Stimulated activated CD8-positive, alpha-beta memory T cell treated with anti-CD3 and anti-CD28 coated beads, Interleukin-12 subunit alpha, Interleukin-12 subunit beta, amount 100 ng/mL, for 1 hour (primary cell): ENCODE data around the gene DDX49.
"Not testable (repeated sequence)": the region's sequence is repeated elsewhere in the genome, so short reads cannot be mapped to it uniquely, and the experiment has no call there.

Experiments used
- DNase-seq: peaks from one replicate; pipeline ENCODE4 v3.0.0-alpha.2; 2020; ENCODE audit warnings: low read depth

The DDX49 gene

DNA sequence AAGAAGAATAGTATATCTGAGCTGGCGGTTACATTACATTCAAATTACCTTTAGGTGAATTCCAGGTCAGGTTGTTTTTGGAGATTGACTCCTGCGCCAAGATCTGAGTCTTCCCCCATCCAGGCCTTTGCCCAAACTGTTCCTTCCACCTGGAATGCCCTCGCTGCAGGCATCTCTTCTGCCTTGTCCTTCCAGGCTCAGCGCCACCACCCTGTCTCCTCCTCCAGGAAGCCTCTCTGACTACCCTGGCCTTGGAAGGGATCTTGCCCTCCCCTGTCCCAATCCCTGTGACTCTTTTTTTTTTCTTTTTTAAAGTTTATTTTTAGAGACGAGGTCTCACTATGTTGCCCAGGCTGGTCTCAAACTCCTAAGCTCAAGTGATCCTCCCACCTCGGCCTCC is 23.2 kb downstream of the DDX49 start:
- no peak for DNase-seq

DNA sequence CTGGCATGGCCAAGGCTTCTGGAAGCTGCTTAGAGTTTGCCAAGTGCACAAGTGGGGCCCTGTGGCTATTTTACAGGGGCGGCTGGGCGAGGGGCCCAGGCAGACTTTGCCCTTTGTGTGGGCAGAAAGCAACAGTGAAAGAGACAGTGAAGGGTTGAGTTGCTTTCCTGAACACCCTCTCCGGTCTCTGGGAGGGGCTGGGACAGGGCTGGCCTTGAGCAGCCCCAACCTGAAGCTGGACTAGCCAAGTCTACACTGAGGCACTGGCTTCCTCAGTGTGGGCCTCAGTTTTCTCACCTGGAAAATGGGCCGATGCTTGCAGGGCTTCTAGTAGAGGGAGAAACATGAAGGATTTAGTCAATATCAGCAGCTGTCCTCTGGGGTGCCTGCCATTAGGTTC is 23.9 kb downstream of the DDX49 start:
- no peak for DNase-seq

DNA sequence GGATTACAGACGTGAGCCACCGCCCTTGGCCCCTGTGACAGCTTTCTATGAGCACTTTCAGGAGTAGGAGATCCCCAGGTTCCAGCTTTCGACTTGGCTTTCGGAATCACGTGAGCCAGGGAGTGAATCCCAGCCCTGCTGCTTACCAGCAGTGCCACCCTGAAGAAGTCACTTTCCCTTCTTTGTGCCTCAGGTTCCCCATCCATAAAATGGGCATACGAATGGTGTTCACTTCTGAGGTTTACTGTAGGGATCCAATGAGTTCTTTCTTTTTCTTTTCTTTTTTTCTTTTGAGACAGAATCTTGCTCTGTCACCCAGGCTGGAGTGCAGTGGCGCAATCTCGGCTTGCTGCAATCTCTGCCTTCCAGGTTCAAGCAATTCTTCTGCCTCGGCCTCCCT is 25.8 kb downstream of the DDX49 start:
- DNase-seq = no peak

GRCh38 chr19:18946335-18946734 is 26.8 kb downstream of the DDX49 start:
- no peak for DNase-seq

GRCh38 chr19:18946918-18947317 is 27.4 kb downstream of the DDX49 start:
- no peak for DNase-seq

DNA sequence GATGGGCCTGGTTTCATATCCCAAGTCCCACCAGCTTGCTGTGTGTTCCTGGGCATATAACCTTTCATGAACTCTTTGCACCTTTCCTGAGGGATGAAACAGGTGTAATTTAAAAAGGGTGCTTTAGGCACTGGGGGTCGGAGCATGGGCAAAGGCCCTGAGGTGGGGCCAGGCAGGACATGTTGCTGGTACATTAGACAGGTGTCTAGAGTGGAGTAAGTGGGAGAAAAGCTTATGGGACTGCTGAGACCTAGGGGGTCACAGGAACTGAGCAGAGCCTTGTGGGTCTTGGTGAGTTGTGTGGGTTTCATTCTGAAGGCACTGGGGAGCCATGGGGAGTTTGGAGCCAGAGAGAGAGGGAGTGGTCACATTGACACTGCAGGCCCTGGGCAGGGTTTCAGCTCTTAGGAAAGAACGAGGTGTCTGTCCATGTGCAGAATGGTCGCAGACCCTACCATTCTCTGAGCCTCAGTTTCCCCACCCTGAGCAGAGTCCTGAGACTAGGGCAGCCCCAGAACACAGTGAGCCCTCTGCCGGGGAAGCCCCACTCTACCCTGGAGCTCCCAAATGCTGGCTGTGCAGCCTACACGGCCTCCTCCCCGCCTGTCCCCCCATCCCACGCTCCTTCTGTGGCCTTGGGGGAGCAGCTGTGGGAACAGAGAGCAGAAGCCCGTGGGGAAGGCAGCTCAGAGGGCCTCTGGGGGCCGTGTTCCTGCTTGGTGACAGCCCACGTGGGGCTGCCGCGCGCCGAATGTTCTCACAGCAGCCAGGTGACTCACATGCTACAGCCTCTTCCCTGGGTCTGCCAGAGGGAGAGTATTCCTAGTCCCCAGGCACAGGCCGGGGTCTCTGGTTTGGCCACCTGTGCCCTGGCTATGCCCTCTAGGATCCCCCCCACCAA is 28.8 kb downstream of the DDX49 start:
- DNase-seq = no peak

DNA sequence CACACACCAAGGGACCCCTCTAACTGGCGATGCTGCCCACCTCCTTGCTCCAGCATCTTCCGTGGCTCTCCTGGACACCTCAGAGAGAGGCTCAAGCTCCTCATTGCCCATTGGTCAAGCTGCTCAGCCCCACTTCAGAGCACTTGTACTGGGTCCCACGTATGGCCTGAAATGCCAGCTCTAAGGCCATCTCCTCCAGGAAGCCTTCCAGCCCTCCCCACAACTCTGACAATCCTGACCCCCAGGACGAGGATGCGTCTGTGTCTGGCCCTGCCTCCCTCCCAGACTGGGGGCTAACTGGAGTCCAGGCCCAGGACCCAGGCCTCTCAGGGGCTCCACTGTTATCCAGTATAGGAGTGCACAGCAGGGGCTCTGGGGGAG is 29.5 kb downstream of the DDX49 start:
- DNase-seq = no peak

DNA sequence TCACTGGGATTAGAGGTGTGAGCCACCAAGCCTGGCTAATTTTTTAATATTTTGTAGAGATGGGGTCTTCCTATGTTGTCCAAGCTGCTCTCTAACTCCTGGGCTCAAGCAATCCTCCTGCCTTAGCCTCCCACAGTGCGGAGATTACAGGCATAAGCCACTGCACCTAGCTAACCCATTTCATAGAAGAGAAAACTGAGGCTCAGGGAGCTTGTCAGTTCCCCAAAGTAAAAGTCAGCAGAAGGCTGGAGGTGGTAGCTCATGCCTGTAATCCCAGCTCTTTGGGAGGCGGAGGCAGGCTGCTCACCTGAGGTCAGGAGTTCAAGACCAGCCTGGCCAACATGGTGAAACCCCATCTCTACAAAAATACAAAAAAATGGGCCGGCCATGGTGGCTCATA is 30.3 kb downstream of the DDX49 start:
- no peak for DNase-seq

- DNase-seq = no peak
These were observed 32.3 kb downstream of the DDX49 start for GRCh38 chr19:18951721-18952281.

DNA sequence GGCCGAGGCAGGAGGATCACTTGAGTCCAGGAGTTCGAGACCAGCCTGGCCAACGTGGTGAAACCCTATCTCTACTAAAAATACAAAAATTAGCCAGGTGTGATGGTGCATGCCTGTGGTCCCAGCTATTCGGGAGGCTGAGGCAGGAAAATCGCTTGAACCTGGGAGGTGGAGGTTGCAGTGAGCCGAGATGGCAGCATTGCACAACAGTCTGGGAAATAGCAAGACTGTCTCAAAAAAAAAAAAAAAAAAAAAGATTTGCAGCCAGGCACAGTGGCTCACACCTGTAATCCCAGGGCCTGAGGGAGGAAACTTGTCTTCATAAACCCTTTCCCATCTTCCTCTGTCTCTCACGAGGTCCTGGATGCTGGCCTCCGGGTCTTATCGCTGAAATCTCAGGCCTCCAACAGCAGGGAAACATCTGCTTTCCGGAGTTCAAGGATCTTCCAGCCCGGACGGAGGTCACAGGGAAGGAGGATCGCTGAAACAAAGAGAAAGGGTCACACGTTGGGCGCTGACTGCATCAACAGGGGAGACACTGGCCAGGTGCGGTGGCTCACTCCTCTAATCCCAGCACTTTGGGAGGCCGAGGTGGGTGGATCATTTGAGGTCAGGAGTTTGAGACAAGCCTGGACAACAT is 33.0 kb downstream of the DDX49 start:
- DNase-seq = not testable (repeated sequence)

- DNase-seq = no peak
These were observed 34.6 kb downstream of the DDX49 start for GRCh38 chr19:18954094-18954493.

- DNase-seq = no peak
These were observed 35.5 kb downstream of the DDX49 start for GRCh38 chr19:18955042-18955441.

DNA sequence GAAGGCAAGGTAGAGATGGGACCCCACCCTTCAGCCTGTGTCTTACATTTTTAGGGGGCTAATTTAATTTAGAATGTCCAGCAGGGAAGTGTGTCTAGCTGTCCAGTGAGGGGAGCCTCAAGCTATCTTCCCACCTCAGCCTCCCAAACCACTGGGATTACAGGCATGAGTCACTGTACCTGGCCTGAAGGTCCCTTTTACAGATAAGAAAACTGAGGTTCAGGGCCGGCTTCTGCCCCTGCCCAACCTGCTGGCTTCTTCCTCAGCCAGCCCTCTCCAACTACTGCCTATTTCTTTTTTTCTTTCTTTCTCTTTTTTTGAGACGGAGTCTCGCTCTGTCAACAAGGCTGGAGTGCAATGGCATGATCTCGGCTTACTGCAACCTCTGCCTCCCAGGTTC is 40.9 kb downstream of the DDX49 start:
- no peak for DNase-seq

- DNase-seq = no peak
These were observed 42.5 kb downstream of the DDX49 start for GRCh38 chr19:18961767-18962620.

DNA sequence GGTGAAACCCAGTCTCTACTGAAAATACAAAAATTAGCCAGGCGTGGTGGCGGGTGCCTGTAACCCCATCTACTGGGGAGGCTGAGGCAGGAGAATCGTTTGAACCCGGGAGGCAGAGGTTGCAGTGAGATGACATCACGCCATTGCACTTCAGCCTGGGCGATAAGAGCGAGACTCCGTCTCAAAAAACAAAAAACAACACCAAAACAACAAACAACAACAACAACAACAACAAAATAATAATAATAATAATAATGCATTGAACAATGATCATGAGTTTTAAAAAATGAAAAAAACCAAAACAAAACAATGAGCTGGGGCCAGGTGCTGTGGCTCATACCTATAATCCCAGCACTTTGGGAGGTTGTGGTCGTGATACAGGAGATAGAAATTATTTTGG is 44.6 kb downstream of the DDX49 start:
- DNase-seq = no peak

DNA sequence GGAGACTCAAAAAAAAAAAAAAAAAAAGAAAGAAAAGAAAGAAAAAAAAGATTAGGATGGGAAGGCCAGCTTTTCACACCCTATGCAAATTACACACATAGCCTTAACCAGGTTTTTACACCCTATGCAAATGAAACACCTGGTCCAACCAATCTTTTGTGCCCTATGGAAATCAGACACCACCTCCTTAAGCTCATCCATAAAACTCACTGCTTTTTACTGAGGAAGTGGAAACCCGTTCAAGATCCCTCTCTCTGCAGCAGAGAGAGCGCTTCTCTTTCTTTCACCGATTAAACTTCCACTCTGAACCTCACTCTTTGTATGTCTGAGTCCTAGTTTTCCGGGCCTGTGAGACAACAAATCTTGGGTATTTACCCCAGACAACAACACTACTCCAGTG is 46.8 kb downstream of the DDX49 start:
- DNase-seq = no peak

DNA sequence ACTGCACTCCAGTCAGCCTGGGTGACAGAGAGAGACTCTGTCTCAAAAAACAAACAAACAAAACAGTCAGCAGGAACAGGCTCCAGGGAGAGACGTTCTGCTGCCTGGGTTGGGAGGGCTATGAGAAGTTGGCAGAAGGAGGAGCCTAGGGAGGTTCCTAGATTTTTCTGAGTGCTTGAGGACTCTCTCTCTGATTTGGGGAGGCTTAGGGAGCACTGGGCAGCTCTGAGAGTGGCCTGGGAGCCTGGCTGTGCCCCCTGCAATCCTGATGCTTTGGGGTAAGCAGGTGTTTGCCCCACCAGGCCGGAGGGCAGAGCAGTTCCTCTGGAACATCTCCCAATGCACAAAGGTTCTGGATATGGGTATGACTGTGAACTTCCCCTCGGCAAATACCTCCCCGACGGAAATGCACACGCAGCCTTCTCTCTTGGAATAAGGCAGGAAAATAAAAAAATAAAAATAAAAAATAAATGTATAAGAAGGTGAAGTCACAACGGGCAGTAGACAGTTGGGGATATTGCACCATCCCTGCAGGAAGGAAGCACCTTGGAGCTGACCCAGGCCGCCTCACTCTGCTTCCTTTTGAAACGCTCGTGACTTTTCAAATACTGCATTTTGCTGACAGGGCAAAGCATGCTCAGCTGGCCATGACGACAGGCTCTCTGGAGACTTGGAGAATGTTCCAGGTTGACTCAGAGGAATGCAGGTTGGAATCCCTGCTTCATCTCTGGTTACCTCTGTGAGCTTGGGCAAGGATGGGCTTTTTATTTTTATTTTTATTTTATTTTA is 48.0 kb downstream of the DDX49 start:
- DNase-seq = no peak

DNA sequence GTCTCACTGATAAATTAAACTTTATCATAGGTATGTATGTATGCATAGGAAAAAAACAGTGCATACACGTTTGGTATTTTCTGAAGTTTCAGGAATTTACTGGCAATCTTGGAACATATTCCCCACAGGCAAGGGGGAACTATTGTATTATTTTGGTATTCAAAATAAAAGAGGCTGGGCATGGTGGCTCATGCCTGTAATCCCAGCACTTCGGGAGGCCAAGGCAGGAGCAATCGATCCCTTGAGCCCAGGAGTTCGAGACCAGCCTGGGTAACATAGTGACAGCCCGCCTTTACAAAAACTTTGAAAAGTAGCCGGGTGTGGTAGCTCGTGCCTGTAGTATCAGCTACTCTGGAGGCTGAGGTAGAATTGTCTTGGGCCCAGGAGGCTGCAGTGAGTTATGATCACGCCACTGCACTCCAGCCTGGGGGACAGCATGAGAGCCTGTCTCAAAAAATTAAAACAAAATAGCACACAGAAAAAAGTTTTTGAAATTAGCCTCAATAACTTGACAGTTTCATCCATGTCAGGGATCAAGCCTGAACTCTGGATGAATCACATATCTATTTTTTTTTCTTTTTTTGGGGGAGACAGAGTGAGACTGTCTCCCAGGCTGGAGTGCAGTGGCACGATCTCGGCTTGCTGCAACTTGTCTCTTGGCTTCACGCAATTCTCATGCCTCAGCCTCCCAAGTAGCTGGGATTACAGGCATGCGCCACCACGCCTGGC is 50.6 kb downstream of the DDX49 start:
- no peak for DNase-seq

GRCh38 chr19:18972301-18972811 is 52.8 kb downstream of the DDX49 start:
- no peak for DNase-seq

GRCh38 chr19:18972851-18973250 is 53.3 kb downstream of the DDX49 start:
- no peak for DNase-seq

- no peak for DNase-seq
These were observed 55.5 kb downstream of the DDX49 start for GRCh38 chr19:18975011-18975410.
